ENCODE results near the gene SCN3B. TPM values are rescaled to one million over a fixed set of nuclear protein-coding genes. Genes with fewer than 3 reads are reported as not detected.
A peak's percentile ranks its signal among the peaks of the same experiment; 100 is the strongest.
"Not testable (repeated sequence)": the region's sequence is repeated elsewhere in the genome, so short reads cannot be mapped to it uniquely, and the experiment has no call there.

SCN3B gene, protein sequence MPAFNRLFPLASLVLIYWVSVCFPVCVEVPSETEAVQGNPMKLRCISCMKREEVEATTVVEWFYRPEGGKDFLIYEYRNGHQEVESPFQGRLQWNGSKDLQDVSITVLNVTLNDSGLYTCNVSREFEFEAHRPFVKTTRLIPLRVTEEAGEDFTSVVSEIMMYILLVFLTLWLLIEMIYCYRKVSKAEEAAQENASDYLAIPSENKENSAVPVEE
- total RNA-seq (2014; rRNA removed; shearing (Covaris generic)) = not detected in 2 replicates

DNA sequence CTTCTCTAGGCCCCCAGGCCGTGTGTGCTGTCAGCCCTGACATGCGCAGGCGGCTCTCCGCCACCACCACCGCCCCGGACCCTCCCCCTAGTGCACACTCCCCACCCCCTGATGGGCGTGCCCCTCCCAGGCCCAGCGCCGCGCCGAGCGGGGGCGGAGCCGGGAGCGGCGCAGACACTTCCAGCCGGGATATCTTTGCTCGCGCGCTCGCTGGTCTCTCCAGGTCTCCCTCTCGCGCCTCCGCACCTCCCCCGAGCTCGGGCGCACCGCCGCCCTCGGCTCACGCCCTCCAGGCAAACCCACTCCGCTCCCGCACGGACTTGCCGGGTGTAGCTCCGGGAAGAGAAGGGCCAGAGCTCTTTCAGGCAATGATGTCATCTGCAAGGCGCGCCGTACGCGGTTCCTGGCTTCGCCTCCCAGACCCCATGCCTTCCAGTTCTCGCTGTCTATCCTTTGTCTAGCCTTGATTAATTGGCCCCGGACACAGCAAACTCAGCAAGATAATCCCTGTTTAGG lies at the start of gene SCN3B:
TSS of gene SCN3B (minus strand) at position 59 of the 516 bp plus-strand sequence. CDS start 823 bp downstream, outside the sequence.
- DNase-seq (ENCODE audit: low read depth) = peak; percentile 45

DNA sequence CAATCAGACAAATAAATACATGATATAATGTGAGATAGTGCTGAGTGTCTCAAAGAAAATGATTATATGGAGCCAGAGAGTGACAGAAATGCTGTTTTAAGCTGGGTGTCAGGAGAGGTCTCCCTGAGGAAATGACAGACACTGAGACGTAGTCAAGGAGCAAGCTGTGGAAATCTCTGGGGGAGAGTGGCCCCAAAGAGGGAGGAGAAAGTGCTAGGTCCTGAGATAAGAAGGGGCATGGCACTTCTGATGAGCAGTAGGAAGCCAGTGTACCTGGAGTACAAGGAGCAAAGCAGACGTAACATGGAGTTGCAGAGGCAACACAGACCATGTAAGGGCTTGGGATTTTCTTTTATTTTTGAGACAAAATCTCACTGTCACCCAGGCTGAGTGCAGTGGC lies 48.3 kb upstream of the SCN3B start:
- DNase-seq (ENCODE audit: low read depth) = no peak

DNA sequence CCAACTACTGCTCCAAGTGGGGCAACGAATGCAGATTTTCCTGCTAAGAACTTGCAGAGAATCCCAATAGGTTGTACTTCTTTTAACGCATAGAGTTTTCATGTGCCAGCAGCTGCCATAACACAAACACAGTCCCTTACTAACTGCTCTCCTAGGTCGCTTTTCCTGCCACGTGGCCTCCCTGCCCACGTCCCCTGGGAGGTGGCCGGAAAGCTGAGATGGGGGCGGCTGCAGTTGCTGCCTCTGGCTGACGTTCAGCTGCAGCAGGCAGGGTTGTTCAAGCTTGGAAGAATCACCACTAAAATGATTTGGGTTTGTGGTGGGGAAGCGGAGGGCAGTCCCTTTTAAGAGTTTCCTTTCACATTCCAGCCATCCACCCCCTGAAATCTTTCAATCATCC lies 47.7 kb upstream of the SCN3B start:
- DNase-seq (ENCODE audit: low read depth) = peak; percentile 7

DNA sequence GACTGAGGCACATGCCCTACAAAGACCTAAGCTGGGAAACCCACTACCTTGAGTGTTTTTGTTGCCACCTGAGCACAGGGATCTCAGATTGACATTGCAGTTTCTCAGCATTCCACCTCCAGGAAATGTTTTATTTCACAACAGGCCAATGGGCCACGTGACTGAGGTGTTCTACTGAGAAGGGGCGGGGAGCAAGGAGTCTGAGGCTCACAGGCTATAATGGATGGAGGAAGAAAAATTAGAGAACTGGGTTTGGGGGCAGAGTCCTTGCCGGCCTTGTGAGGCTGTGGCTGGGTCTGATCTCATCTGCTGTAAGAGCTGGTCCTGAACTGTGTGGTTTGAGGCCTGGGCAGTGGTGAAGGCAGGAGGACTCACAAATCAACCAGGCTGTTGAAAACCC lies 46.3 kb upstream of the SCN3B start:
- DNase-seq (ENCODE audit: low read depth) = no peak

DNA sequence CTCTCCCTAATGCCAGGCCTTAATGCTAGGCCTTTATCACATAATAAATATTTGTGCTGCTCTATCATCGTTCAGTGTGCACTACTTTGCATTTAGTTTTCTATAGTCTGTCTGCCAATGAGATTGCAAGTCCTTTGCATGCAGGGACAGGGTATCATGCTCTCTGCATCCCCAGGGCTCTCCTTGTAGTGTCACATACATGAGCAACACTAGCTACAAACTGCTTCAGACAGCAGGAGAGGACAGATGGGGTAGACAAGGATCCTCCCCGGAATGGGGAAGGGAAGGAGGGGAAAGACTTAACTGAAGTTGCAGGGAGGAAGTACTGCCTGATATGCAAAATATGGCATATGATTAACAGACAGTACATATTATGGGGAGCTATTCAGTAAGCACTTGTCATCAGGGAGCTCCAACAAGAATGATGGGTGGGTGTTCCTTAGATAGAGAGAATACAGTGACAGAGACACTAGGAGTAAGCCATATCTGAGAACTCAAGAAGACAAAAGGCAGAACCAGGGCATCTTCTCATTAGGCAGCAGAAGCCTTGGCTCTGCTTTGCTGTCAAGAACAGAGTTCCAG lies 44.2 kb upstream of the SCN3B start:
- DNase-seq (ENCODE audit: low read depth) = no peak

DNA sequence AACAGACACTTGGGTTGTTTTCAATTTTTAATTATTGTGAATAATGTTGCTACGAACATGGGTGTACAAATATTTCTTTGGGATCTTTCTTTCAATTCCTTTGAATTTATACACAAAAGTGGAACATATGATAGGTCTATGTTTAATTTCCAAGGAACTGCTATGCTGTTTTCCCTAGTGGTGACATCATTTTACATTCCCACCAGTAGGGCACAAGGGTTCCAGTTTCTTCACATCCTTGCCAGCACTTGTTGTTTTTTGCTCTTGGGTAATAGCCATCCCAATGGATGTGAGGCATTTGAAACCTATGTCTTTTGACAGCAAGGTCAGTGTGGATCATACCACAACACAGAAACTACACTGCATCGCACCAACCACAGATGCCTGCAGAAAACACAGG lies 41.8 kb upstream of the SCN3B start:
- DNase-seq (ENCODE audit: low read depth) = no peak

DNA sequence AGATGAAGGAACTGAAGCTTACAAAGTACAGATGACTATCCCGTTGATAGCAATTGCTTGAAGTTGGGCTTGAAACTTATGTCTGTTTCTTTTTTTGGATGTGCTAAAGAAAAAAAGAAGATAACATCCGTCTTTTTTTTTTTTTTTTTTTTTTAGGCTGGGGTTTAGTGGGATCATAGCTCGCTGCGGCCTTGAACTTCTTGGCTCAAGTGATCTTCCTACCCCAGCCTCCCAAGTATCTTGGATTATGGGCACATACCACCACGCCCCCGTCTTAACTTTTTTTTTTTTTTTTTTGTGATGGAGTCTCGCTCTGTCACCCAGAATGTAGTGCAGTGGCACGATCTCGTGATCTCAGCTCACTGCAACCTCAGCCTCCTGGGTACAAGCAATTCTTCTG lies 40.8 kb upstream of the SCN3B start:
- no peak for DNase-seq (ENCODE audit: low read depth)

DNA sequence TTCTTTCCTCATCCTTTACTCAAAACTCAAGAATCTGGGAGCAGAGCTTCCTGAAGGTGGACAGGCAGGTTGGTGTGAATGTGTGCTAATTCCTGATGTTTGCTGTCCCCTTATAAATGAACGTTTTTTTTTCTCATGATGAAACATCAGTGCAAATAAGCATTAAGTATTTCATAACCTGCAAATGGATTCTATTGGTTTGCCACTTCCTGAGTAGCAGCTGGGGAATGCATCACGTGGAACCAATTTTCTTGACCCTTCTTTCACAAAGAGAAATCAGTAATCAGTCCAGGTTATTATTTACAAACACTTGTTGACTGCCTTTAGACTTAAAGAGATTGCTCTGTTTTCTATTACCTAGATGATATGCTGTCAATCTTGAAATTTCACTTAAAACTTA lies 40.1 kb upstream of the SCN3B start:
- no peak for DNase-seq (ENCODE audit: low read depth)

DNA sequence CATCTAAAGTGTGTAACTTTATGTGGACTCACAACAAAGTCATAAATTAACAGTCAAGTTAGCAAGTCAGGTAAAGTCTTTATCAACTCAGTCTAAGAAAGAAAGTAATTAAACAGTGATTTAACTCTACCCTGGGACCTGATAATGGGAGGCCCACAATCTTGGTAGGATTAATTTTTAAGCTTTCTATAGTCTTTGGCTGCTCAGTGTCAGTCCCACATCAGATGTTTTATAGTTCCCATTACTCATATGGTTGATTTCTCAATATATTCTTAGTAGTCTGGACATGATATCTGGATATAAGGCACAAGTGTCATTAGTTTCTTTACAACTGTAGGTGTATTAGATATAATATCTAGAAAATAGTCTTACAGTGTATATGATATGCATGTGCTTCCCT lies 38.5 kb upstream of the SCN3B start:
- no peak for DNase-seq (ENCODE audit: low read depth)

DNA sequence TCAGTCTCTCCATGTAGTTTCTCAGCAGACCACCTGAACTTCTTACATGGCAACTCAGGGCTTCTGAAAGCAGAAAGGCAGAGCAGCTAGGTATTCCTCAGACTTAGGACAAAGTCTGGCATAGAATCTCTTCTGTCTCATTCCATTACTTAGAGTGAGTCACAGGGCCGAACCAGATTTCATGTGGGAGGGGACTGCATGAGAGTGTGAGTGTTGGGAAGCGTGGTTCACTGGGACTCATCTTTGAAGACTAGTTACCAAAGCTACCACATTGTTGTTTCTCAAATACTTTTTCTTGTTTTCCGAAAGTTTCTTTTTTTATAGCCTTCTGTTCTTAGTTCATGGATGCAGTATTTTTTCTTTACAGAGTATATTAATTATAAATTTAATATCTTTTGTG lies 36.1 kb upstream of the SCN3B start:
- DNase-seq (ENCODE audit: low read depth) = peak; percentile 57

DNA sequence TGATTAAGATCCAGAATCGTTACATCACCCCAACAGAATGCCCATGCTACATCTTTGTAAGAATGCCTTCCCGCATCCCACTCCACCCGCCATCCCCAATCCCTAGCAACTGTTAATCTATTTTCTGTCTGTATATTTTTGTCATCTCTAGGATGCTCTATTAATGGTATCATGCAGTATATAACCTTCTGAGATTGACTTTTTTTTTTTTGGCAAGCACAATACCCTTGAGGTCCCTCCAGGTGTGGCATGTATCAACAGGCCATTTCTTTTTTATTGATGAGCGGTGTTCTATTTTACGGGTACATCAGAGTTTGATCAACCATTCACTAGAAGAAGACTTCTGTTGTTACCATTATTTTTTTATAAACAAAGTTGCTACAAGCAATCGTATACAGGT lies 30.2 kb upstream of the SCN3B start:
- no peak for DNase-seq (ENCODE audit: low read depth)

DNA sequence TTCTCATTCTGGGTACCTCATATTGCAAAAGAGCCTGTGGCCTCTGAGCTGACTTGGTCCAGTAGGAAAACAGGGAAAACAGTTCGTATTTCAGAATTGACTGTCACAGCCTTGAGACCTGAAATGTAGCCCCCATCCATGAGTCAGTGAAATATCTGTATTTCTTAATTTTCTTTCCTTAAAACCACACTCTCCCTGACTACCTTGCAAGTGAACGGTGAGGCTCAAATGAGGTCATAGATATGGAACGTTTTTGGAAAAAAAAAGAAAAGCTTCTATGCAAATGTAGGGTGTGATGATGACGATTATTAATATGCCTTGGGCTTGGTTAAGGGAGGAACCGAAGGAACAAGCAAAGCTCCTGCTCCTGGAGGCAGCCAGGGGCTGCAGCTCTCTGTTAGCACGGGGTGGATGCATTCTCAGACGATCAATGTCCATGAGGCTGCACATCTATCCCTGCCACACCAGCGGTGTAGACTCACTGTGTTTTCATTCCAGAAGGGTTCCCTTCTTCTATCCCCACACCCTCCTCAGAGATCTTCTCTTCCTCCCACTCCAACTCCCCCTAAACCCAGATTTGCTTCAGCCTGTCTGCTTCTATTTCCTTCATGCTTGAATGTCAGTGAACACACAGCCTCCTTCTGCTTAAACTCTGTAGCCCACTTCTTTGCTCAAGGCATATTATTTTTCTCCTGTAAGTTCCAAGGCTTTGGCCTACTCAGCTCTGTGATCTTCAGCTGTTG lies 29.2 kb upstream of the SCN3B start:
- DNase-seq (ENCODE audit: low read depth) = no peak

DNA sequence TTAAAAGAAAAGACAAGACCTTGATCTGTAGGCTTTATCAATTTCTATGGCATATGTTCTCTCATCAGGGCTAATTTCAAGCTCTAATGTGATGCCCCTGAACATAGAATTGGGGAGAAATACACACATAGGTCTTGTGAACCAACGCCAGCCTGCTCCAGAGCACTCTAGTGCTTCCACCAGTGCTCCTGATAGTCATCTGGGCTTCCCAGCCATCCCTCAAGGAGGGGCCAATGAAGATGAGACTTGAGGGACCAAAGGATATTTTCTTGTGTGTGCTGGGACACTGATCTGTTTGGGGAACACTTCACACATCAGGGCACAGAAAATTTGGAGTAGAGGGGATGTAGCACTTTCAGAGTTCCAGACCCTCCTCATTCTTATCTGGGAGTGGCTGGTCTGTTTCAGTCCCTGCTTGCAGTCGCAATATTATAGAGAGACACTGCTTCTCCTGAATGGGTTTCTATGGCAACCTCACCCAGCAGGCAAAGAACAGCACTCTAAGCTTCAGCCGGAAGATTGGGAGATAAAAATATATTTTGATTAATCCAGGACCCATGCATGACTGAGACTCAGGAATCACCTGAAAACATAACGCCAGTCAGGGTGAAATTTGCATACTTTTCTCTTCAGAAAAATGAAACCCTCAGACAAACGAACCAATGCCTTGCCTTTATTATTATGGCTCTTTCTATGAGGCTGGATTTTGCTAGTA lies 28.4 kb upstream of the SCN3B start:
- no peak for DNase-seq (ENCODE audit: low read depth)

DNA sequence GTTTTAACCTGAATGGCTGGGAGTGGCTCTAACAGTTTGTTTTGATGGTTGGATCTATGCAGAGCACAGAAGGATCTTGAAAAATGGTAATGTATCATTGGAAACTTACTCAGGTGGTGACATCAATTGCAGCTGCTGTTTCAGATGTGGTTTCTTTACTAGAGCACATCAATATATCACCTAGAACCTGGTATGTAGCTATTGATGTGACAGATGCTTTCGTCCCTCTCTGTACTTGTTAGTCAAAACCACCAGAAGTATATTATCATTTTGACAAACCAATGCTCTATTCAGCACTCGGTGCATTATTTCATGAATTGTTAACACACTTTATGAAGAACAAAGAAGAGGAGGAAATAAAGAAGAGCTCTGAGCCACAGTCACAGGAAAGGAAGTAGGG lies 26.6 kb upstream of the SCN3B start:
- DNase-seq (ENCODE audit: low read depth) = no peak

DNA sequence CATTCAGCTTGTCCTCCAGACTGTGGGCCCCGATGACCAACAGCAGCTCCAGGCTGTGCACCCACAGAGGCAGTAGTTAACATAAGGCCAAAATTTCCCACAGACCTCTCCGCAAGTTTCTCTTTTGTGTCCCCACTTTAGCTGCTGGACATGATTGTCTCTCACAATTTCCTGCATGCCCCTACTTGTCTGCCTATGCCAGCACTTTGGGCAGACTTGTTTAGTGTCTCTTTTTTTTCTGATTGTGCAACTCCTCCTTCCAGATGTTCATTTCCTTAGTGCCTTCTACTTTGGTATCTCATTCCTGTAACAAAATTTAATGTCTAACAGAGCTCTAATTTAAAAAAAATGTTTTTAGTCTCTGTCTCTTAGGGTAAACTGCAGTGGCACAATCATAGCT lies 23.8 kb upstream of the SCN3B start:
- no peak for DNase-seq (ENCODE audit: low read depth)

DNA sequence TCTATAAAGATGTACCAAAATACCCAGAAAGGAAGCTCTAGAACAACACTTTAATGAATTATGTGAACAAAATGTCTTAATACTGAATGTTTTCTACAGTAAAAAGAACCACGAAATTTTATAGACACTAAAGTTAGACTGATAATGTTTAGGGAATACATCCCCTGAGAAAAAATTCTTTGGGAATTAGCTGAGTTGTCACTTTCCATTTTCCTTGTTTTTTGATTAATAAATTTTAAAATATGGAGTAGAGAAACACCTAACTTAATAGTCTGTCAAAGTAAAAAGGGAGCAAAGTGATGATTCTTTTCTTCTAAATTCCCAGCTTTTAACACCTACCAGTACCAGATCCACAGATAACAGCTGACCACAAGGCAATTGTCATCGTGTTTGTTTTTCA lies 23.1 kb upstream of the SCN3B start:
- DNase-seq (ENCODE audit: low read depth) = no peak

DNA sequence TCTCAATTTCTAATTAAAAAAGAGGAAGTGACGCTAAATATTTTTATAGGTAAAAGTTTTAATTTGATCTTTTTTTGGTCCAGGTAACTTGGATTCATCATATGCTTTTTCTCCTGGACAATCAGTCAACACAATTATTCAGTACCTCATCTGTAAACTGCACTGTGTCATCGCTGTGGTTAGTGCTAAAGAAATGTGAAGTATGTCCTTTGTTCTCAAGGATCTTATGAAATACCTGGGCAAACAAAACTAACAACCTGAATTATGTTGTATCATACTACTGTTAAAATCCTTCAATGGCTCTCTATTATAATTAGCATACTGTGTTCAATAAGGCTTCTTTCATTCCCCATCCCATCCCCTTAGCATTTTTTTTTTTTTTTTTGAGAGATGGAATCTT lies 19.9 kb upstream of the SCN3B start:
- no peak for DNase-seq (ENCODE audit: low read depth)

DNA sequence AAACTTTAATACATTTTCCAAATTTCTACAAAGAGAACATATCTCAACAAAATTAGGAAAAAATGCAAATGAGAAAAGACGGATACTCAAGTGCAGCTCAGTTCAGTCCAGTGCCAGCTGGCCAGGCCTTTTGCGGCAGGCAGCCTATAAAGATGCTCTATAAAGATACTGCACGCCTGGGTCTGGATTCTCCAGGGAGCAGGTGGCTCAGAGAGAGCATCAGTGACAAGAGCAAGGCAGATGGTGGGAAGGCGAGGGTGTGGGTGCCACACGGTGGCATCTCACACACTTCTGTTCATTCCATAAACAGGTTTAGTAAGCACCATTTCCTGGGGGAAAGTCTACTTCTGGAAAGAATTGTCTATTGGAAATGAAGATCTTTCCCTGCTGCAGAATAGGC lies 18.1 kb upstream of the SCN3B start:
- DNase-seq (ENCODE audit: low read depth) = no peak

DNA sequence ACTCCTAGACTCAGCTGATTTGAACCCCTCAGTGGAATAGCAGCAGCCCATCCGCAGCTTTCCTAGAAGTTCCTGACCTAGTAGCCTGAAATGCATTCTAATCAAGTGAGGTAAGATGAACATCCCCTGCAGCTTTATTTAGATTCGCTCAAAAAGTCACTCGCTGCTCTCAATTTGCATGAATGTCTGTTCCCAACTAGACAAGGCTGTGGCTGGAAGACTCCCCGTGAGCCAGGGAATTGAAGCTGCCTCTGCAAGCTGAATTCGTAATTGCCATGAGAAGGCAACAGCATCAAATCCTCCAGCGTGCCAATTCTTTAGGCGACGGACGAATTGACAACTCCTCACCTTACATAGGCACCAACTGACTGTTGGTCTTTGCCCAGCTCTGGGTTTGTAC lies 17.1 kb upstream of the SCN3B start:
- no peak for DNase-seq (ENCODE audit: low read depth)

DNA sequence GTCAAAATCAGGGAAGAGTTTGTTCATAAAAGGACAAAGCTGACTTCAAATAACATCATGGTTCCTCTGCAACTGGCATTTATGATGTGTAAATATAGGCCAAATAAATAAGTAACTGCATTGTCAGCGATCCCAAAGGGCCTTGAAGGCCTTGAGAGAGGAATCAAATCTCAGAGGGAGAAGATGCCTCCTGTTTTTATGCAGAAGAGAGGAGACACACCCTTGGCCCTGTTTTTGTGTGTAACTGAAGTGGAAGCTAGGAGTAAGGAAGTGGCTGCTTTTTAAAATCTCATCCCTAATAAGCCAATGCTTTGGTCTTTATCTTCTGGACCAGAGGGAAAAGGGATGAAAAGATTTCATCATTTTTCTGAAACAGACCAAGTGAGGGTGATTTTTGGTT lies 15.7 kb upstream of the SCN3B start:
- DNase-seq (ENCODE audit: low read depth) = no peak

DNA sequence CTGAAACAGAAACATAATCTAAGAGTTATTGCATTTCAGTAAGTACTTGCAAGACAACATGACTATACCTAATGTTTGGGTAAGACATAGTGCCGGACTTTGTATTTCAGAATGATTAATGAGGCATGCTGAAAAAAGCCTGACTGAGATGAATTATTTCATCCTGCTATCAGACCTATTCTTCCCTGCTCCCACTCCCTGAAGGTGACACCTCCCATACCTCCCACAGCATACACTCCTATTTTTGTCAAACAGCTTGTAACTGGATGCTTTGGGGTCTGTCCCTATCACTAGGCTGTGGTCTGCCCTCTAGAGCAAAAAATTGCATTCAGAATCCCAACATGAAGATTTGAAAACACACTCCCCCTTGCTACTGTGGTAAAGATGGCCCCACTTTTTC lies 10.9 kb upstream of the SCN3B start:
- DNase-seq (ENCODE audit: low read depth) = no peak

DNA sequence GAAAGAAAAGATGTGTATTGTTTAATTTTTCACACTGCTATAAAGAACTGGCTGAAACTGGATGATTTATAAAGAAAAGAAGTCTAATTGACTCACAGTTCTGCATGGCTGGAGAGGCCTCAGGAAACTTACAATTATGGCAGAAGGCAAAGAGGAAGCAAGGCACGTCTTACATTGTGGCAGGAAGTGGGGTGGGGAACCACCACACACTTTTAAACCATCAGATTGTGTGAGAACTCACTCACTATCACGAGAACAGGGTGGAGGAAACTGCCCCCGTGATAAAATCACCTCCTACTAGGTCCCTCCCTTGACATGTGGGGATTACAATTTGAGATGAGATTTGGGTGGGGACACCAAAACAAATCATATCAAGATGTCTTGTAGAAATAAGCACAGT lies 5.5 kb upstream of the SCN3B start:
- not testable (repeated sequence) for DNase-seq (ENCODE audit: low read depth)

DNA sequence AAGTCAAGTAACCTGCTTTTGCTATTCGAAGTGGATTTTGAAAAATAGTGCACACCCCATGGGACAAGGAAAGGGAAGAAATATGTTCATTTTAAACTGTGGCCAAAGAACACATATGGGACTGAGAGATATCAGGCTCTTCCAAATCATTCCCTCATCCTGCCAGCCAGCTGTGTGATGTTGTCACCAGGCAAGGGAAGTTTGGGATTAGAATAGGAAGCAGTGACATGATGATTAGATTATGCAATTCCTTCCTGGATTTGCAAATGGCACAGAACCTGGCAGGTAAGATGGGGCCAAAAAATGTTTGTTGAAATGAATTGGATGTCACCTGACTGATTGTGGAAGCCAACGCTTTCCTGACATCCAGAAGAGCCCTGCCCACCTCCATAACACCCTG lies 4.9 kb upstream of the SCN3B start:
- no peak for DNase-seq (ENCODE audit: low read depth)

Measured in RPMI7951 (cell line).